KMS-11 (cell line): ENCODE results near the gene KISS1R.

Experiments used
- H2AFZ ChIP-seq: fragments of 200-600 bp; sonication (generic); 2 replicates; pipeline ENCODE4 v1.6.1; 2016; ENCODE audit warnings: antibody characterized with exemption, mixed run types, low read depth
- H3K27ac ChIP-seq: fragments of 200-600 bp; sonication (generic); 2 replicates; pipeline ENCODE4 v1.6.1; 2016; ENCODE audit warnings: mild to moderate bottlenecking, mixed run types
- H3K27me3 ChIP-seq: fragments of 200-600 bp; sonication (generic); 2 replicates; pipeline ENCODE4 v1.6.1; 2017; ENCODE audit warnings: mild to moderate bottlenecking, low read depth, mixed run types, moderate library complexity; ENCODE audit not compliant: insufficient read depth
- H3K36me3 ChIP-seq: fragments of 200-600 bp; sonication (generic); 2 replicates; pipeline ENCODE4 v1.6.1; 2017; ENCODE audit warnings: mild to moderate bottlenecking, mixed run types; ENCODE audit not compliant: insufficient read depth
- H3K4me1 ChIP-seq: fragments of 200-600 bp; sonication (generic); 2 replicates; pipeline ENCODE4 v1.6.1; 2016; ENCODE audit warnings: mild to moderate bottlenecking, low read depth, mixed run types; ENCODE audit not compliant: poor library complexity, severe bottlenecking
- H3K4me2 ChIP-seq: fragments of 200-600 bp; sonication (generic); 2 replicates; pipeline ENCODE4 v1.7.0; 2016; ENCODE audit warnings: mild to moderate bottlenecking, mixed run types
- H3K4me3 ChIP-seq: fragments of 200-600 bp; sonication (generic); IDR thresholded peaks from 2 replicates; pipeline ENCODE4 v1.6.1; 2017; ENCODE audit warnings: low read depth, low read length, mixed read lengths; ENCODE audit not compliant: insufficient read depth
- H3K79me2 ChIP-seq: fragments of 200-600 bp; sonication (generic); 2 replicates; pipeline ENCODE4 v1.6.1; 2016; ENCODE audit warnings: low read depth, mixed run types; ENCODE audit not compliant: insufficient read depth
- H3K9ac ChIP-seq: fragments of 200-600 bp; sonication (generic); 2 replicates; pipeline ENCODE4 v1.6.1; 2016; ENCODE audit warnings: mild to moderate bottlenecking, mixed run types
- H4K20me1 ChIP-seq: fragments of 200-600 bp; sonication (generic); 2 replicates; pipeline ENCODE4 v1.6.1; 2016; ENCODE audit warnings: mild to moderate bottlenecking, mixed run types; ENCODE audit not compliant: insufficient read depth
- TF ChIP-seq, protein P1 (sequence below): fragments of 200-600 bp; sonication (generic); conservative IDR thresholded peaks from 2 replicates; pipeline ENCODE4 v1.6.1; 2017; ENCODE audit warnings: low read depth, mild to moderate bottlenecking, antibody characterized with exemption, low read length, moderate library complexity, mixed read lengths

The KISS1R gene

DNA sequence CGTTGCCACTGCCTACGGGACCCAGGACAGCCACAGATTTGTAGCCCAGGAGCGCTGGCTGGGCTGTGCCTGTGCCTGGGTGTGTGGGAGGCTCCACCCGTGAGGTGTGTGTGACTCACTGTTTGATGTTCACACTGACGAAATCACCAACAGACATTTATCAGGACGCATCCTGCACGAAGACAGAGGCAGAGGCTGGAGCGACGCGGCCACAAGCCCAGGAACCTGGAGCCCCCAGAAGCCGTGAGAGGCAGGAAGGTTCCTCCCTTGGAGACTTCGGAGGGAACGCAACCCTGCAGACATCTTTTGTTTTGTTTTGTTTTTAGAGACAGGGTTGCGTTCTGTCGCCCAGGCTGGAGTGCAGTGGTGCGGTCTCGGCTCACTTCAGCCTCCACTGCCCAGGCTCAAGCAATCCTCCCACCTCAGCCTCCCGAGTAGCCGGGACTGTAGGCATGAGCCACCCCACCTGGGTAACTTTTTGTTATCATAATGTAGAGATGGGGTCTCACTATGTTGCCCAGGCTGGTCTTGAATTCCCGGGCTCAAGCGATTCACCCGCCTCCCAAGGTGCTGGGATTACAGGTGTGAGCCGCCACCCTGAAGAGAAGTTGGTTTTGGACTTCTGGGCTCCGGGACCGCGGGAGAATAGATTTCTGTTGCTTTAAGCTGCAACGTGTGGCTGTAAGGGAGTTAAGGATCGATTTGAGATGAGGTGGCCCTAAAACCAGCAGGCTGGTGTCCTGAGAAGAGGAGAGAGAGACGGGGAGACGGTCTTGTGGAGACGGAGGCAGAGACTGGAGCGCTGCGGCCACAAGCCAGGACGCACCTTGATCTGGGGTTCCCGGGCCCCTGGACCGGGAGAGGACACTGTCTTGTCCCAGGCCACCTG lies 42.1 kb downstream of the KISS1R start:
- Histone ChIP-seq H3K9ac (no peak overlapping the region), H3K4me2 (no peak overlapping the region), H4K20me1 (no peaks in the 10 kb centered on the region), H3K27me3 (no peaks in the 10 kb centered on the region), H2AFZ (no peak overlapping the region), H3K27ac (no peak overlapping the region), H3K79me2 (no peaks in the 10 kb centered on the region), H3K36me3 (no peaks in the 10 kb centered on the region), H3K4me1 (no peaks in the 10 kb centered on the region), H3K4me3 (no peak overlapping the region)
- TF ChIP-seq, protein P1, sequence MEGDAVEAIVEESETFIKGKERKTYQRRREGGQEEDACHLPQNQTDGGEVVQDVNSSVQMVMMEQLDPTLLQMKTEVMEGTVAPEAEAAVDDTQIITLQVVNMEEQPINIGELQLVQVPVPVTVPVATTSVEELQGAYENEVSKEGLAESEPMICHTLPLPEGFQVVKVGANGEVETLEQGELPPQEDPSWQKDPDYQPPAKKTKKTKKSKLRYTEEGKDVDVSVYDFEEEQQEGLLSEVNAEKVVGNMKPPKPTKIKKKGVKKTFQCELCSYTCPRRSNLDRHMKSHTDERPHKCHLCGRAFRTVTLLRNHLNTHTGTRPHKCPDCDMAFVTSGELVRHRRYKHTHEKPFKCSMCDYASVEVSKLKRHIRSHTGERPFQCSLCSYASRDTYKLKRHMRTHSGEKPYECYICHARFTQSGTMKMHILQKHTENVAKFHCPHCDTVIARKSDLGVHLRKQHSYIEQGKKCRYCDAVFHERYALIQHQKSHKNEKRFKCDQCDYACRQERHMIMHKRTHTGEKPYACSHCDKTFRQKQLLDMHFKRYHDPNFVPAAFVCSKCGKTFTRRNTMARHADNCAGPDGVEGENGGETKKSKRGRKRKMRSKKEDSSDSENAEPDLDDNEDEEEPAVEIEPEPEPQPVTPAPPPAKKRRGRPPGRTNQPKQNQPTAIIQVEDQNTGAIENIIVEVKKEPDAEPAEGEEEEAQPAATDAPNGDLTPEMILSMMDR = no peak

DNA sequence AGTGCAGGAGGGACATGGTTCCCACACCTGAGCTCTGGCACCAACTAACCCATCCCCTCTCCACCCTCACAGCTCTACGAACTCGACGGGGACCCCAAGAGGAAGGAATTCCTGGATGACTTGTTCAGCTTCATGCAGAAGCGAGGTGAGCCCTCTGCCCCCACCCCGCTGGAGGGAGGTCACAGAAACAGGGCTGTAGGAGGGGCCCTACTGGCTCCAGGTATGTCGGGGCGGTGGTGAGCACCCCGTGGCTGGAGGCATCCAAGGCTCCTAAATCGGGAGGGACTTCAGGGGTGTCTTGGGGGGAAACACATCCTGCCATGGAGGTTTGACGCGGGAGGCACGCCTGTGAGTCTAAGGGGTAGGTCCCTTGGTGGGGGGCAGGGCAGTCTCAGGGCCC lies 42.9 kb downstream of the KISS1R start:
- Histone ChIP-seq H3K4me2 (no peak overlapping the region), H2AFZ (no peak overlapping the region), H3K79me2 (no peaks in the 10 kb centered on the region), H3K4me3 (no peak overlapping the region), H3K27ac (no peak overlapping the region), H4K20me1 (no peaks in the 10 kb centered on the region), H3K4me1 (no peaks in the 10 kb centered on the region), H3K36me3 (no peaks in the 10 kb centered on the region), H3K9ac (no peak overlapping the region), H3K27me3 (no peaks in the 10 kb centered on the region)
- TF ChIP-seq, protein P1 = no peak

DNA sequence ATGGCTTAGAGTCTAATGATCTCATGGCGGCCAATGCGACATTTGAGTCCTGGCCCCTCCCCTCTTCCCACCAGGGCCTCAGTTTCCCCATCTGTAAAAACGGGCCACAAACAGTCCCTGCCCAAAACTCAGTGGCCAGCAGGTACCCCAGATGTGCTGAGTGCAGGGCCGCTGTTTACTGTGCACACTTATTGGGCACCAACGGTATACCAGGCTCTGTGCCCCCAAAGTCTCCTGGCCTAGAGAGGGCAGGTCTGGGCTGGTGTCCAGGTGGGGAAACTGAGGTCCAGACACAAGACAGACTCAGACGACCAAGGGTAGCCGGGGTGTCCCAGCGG lies 43.4 kb downstream of the KISS1R start:
- Histone ChIP-seq H3K27ac (no peak overlapping the region), H3K79me2 (no peaks in the 10 kb centered on the region), H3K4me3 (no peak overlapping the region), H3K9ac (no peak overlapping the region), H3K4me1 (no peaks in the 10 kb centered on the region), H4K20me1 (no peaks in the 10 kb centered on the region), H3K4me2 (no peak overlapping the region), H2AFZ (no peak overlapping the region), H3K27me3 (no peaks in the 10 kb centered on the region), H3K36me3 (no peaks in the 10 kb centered on the region)
- TF ChIP-seq, protein P1 = no peak

DNA sequence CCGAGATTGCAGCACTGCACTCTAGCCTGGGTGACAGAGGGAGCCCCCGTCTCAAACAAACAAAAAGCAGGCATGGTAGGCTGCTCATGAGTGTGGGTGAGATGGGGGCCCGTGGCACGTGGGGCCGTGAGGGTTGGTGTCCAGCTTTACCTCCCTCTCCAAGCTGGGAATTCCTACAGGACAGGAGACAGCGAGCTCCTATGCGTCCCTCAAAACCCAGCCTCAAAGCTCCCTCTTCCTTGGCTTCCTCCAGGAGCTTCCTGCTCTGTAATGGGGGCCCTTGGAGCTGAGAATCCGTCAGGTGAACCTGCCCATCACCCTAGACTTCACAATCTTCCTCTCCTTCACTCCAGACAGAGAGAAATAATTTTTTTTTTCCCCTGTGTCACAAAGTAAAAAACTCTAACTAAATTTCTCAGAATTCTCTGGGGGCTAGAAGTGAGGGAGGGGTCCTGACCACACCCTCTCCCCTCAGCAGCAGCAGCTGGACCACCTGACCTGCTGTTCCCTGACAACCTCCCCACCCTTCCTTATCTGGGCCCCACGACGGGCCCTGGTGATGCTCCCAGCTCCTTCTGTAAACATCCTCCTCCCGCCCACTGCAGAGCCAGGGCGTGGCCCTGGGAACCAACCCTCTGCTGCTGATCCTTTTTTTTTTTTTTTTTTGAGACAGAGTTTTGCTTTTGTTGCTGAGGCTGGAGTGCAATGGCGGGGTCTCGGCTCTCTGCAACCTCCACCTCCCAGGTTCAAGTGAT lies 44.9 kb downstream of the KISS1R start:
- H3K27ac ChIP-seq = no peak overlapping the region
- no peak overlapping the region for H3K4me2 ChIP-seq

More for the DNA sequence above, 44.9 kb downstream of the KISS1R start:
- Histone ChIP-seq H3K4me3 (no peak overlapping the region), H3K4me1 (no peaks in the 10 kb centered on the region), H3K79me2 (no peaks in the 10 kb centered on the region), H3K27me3 (no peaks in the 10 kb centered on the region), H2AFZ (no peak overlapping the region), H3K9ac (no peak overlapping the region), H4K20me1 (no peaks in the 10 kb centered on the region), H3K36me3 (no peaks in the 10 kb centered on the region)
- TF ChIP-seq, protein P1 = no peak
